Activated T-cell treated with anti-CD3 and anti-CD28 coated beads, Interleukin-2, amount 50 U/mL, for 4 hours (primary cell): ENCODE measurements around the gene EPS8. TPM values are rescaled to one million over a fixed set of nuclear protein-coding genes. Genes with fewer than 3 reads are reported as not detected.
A peak's percentile ranks its signal among the peaks of the same experiment; 100 is the strongest.

Source experiments
- ATAC-seq, 2 donors: fragments of 200-7000 bp; cut with Tn5 transposase; one replicate each; pipeline ENCODE4 v1.10.0; 2021
- DNase-seq: peaks from one replicate; pipeline ENCODE4 v3.0.0-alpha.2; 2020
- H3K27me3 Mint-ChIP-seq: one replicate; pipeline ENCODE4 v1.8.0; 2021; ENCODE audit warnings: low read depth, mixed read lengths
- H3K36me3 Mint-ChIP-seq: one replicate; pipeline ENCODE4 v1.8.0; 2022; ENCODE audit warnings: mixed read lengths; ENCODE audit not compliant: insufficient read depth
- H3K4me1 Mint-ChIP-seq: one replicate; pipeline ENCODE4 v1.8.0; 2021; ENCODE audit warnings: low read depth, mixed read lengths
- H3K4me3 Mint-ChIP-seq: one replicate; pipeline ENCODE4 v1.8.0; 2021; ENCODE audit warnings: mild to moderate bottlenecking, moderate library complexity, mixed read lengths
- H3K9me3 Mint-ChIP-seq: one replicate; pipeline ENCODE4 v1.8.0; 2021; ENCODE audit warnings: mixed read lengths
- total RNA-seq, 3 donors: library from RNA; stranded (reverse); gene quantifications; one replicate each; pipeline ENCODE4 v1.2.1, GENCODE V29; 2021

Gene EPS8
- total RNA-seq, 3 donors from 2014 or later, result 0.73 to 1.4 (median 0.95) TPM

GRCh38 chr12:15811214-15812127 is 22.3 kb upstream of the EPS8 start:
- DNase-seq (no peak), ATAC-seq (no peak)
- H3K36me3 Mint-ChIP-seq, result no peaks in the 10 kb centered on the region
- no peak overlapping the region for H3K4me3 Mint-ChIP-seq
- no peaks in the 10 kb centered on the region for H3K9me3 Mint-ChIP-seq
- peaks cover 12% of the 10 kb centered on the region for H3K27me3 Mint-ChIP-seq
- H3K4me1 Mint-ChIP-seq, result no peaks in the 10 kb centered on the region

GRCh38 chr12:15808652-15809051 is 19.5 kb upstream of the EPS8 start:
- no peaks in the 10 kb centered on the region for H3K9me3 Mint-ChIP-seq
- DNase-seq (no peak), ATAC-seq (no peak)
- peaks cover 7% of the 10 kb centered on the region for H3K27me3 Mint-ChIP-seq
- no peak overlapping the region for H3K4me3 Mint-ChIP-seq
- H3K36me3 Mint-ChIP-seq, result no peaks in the 10 kb centered on the region
- no peaks in the 10 kb centered on the region for H3K4me1 Mint-ChIP-seq

- Mint-ChIP-seq H3K27me3 (peaks cover 7% of the 10 kb centered on the region), H3K4me3 (no peak overlapping the region), H3K4me1 (no peaks in the 10 kb centered on the region), H3K36me3 (no peaks in the 10 kb centered on the region), H3K9me3 (no peaks in the 10 kb centered on the region)
- ATAC-seq (no peak), DNase-seq (no peak)
These were observed 19.1 kb upstream of the EPS8 start for GRCh38 chr12:15808250-15808649.

GRCh38 chr12:15806826-15807225 is 17.6 kb upstream of the EPS8 start:
- ATAC-seq, result no peak
- Mint-ChIP-seq H3K27me3 (peaks cover 2% of the 10 kb centered on the region), H3K9me3 (no peaks in the 10 kb centered on the region), H3K4me1 (no peaks in the 10 kb centered on the region), H3K4me3 (no peak overlapping the region), H3K36me3 (no peaks in the 10 kb centered on the region)
- no peak for DNase-seq

GRCh38 chr12:15801770-15802744 is 12.9 kb upstream of the EPS8 start:
- no peak for ATAC-seq
- DNase-seq, result no peak
- H3K4me1 Mint-ChIP-seq, result no peaks in the 10 kb centered on the region
- no peaks in the 10 kb centered on the region for H3K9me3 Mint-ChIP-seq
- no peaks in the 10 kb centered on the region for H3K36me3 Mint-ChIP-seq
- H3K4me3 Mint-ChIP-seq, result no peak overlapping the region
- H3K27me3 Mint-ChIP-seq, result peaks cover 11% of the 10 kb centered on the region

GRCh38 chr12:15800278-15800677 is 11.1 kb upstream of the EPS8 start:
- Mint-ChIP-seq H3K9me3 (no peaks in the 10 kb centered on the region), H3K4me3 (no peak overlapping the region), H3K36me3 (no peaks in the 10 kb centered on the region), H3K27me3 (peaks cover 13% of the 10 kb centered on the region), H3K4me1 (no peaks in the 10 kb centered on the region)
- DNase-seq, result no peak
- ATAC-seq, result no peak

GRCh38 chr12:15797818-15798217 is 8.6 kb upstream of the EPS8 start:
- Mint-ChIP-seq H3K4me3 (no peak overlapping the region), H3K9me3 (no peaks in the 10 kb centered on the region), H3K4me1 (no peaks in the 10 kb centered on the region), H3K36me3 (no peaks in the 10 kb centered on the region), H3K27me3 (peaks cover 13% of the 10 kb centered on the region)
- ATAC-seq (no peak), DNase-seq (no peak)

- ATAC-seq (no peak), DNase-seq (no peak)
- Mint-ChIP-seq H3K9me3 (no peaks in the 10 kb centered on the region), H3K27me3 (peaks cover 17% of the 10 kb centered on the region), H3K4me1 (no peaks in the 10 kb centered on the region), H3K36me3 (no peaks in the 10 kb centered on the region), H3K4me3 (no peak overlapping the region)
These were observed 7.4 kb upstream of the EPS8 start for GRCh38 chr12:15796493-15797141.

GRCh38 chr12:15794836-15795235 is 5.6 kb upstream of the EPS8 start:
- H3K9me3 Mint-ChIP-seq, result no peaks in the 10 kb centered on the region
- DNase-seq (no peak), ATAC-seq (no peak)
- no peak overlapping the region for H3K4me3 Mint-ChIP-seq
- no peaks in the 10 kb centered on the region for H3K36me3 Mint-ChIP-seq
- H3K4me1 Mint-ChIP-seq, result peaks cover 4% of the 10 kb centered on the region
- peaks cover 23% of the 10 kb centered on the region for H3K27me3 Mint-ChIP-seq

- peaks cover 24% of the 10 kb centered on the region for H3K27me3 Mint-ChIP-seq
- ATAC-seq, result no peak
- H3K9me3 Mint-ChIP-seq, result no peaks in the 10 kb centered on the region
- no peaks in the 10 kb centered on the region for H3K36me3 Mint-ChIP-seq
- DNase-seq, result no peak
- no peak overlapping the region for H3K4me3 Mint-ChIP-seq
- peaks cover 6% of the 10 kb centered on the region for H3K4me1 Mint-ChIP-seq
These were observed 5.0 kb upstream of the EPS8 start for GRCh38 chr12:15794196-15794595.

GRCh38 chr12:15788233-15789219 is 662 bp downstream of the EPS8 start:
- no peaks in the 10 kb centered on the region for H3K9me3 Mint-ChIP-seq
- ATAC-seq, result peak; percentile 34 to 44
- H3K27me3 Mint-ChIP-seq, result peaks cover 54% of the 10 kb centered on the region
- H3K4me1 Mint-ChIP-seq, result peaks cover 17% of the 10 kb centered on the region
- peak; percentile 4 for DNase-seq
- peak overlapping the region; percentile 85 for H3K4me3 Mint-ChIP-seq
- H3K36me3 Mint-ChIP-seq, result no peaks in the 10 kb centered on the region

- Mint-ChIP-seq H3K4me3 (peak overlapping the region; percentile 85), H3K27me3 (peaks cover 56% of the 10 kb centered on the region), H3K36me3 (no peaks in the 10 kb centered on the region), H3K9me3 (no peaks in the 10 kb centered on the region), H3K4me1 (peaks cover 17% of the 10 kb centered on the region)
- no peak for ATAC-seq
- DNase-seq, result no peak
These were observed 1.4 kb downstream of the EPS8 start for GRCh38 chr12:15787778-15788177.

- no peak for ATAC-seq
- peaks cover 55% of the 10 kb centered on the region for H3K27me3 Mint-ChIP-seq
These were observed 2.4 kb downstream of the EPS8 start for GRCh38 chr12:15786772-15787171.

More at GRCh38 chr12:15786772-15787171, 2.4 kb downstream of the EPS8 start:
- no peak overlapping the region for H3K4me3 Mint-ChIP-seq
- H3K9me3 Mint-ChIP-seq, result no peaks in the 10 kb centered on the region
- no peaks in the 10 kb centered on the region for H3K36me3 Mint-ChIP-seq
- DNase-seq, result no peak
- H3K4me1 Mint-ChIP-seq, result peaks cover 17% of the 10 kb centered on the region
